GM12878 (cell line): ENCODE results near the gene GFM1. TPM values are rescaled to one million over a fixed set of nuclear protein-coding genes. Genes with fewer than 3 reads are reported as not detected.

Experiments
- ATAC-seq: fragments of 200-7000 bp; cut with Tn5 transposase; 3 replicates; pipeline ENCODE4 v1.9.1; 2020; ENCODE audit warnings: mild to moderate bottlenecking, moderate library complexity
- BruUV-seq: library from RNA; stranded (reverse); fragments of 400-500 nt; replicated peaks from 2 replicates; lab custom pipeline; 2021; lab: Mats Ljungman, UMichigan
- CTCF ChIA-PET: fragments of 300-600 bp; sonication (Branson Sonifier 250); formaldehyde crosslinking; extraction: SDS; loops from one replicate; lab custom pipeline; 2021; ENCODE audit warnings: inconsistent platforms; lab: Yijun Ruan, JAX
- POLR2A ChIA-PET: fragments of 350-600 bp; formaldehyde crosslinking; extraction: SDS; loops from one replicate; lab custom pipeline; 2021; ENCODE audit warnings: inconsistent platforms; lab: Charles Lee
- RAD21 ChIA-PET: fragments of 300-600 bp; sonication (Branson Sonifier 250); formaldehyde crosslinking; loops from one replicate; lab custom pipeline; 2023; ENCODE audit warnings: antibody characterized with exemption; ENCODE audit not compliant: unreplicated experiment; lab: Charles Lee
- SMC1A ChIA-PET: fragments of 300-600 bp; sonication (Branson Sonifier 250); formaldehyde crosslinking; loops from one replicate; lab custom pipeline; 2023; ENCODE audit not compliant: unreplicated experiment, uncharacterized antibody; lab: Charles Lee
- DNase-seq: peaks from one replicate; pipeline ENCODE4 v3.0.0-alpha.2; 2011; ENCODE audit warnings: low read depth, low spot score
- FAIRE-seq: peaks from 3 replicates; lab custom pipeline; 2011; peaks lifted over from hg19 to GRCh38; lab: Jason Lieb, UNC
- H2AFZ ChIP-seq: 2 replicates; pipeline ENCODE4 v1.6.0; 2011; ENCODE audit warnings: low read depth, low read length, control low read depth; ENCODE audit not compliant: control insufficient read depth
- H3K27ac ChIP-seq: 2 replicates; pipeline ENCODE4 v1.5.1; 2011; ENCODE audit warnings: control low read depth; ENCODE audit not compliant: control insufficient read depth, insufficient read depth
- H3K27me3 ChIP-seq, 2 experiments: replicated peaks in 1 of 2; 2 replicates each; pipeline versions ENCODE4 v1.6.0 to v1.6.1; 2011; ENCODE audit warnings: low read length in 1 of 2; ENCODE audit not compliant: control insufficient read depth in 2 of 2, insufficient read depth in 2 of 2
- H3K36me3 ChIP-seq, 2 experiments: 2 replicates each; pipeline ENCODE4 v1.5.1; 2011; ENCODE audit warnings: low read length in 1 of 2; ENCODE audit not compliant: control insufficient read depth in 2 of 2, insufficient read depth in 2 of 2
- H3K4me1 ChIP-seq: 2 replicates; pipeline ENCODE4 v1.6.1; 2011; ENCODE audit warnings: mild to moderate bottlenecking, low read length, moderate library complexity, mixed read lengths; ENCODE audit not compliant: control insufficient read depth, insufficient read depth
- H3K4me2 ChIP-seq: 2 replicates; pipeline ENCODE4 v1.6.0; 2011; ENCODE audit warnings: control low read depth; ENCODE audit not compliant: control insufficient read depth, insufficient read depth
- H3K4me3 ChIP-seq: fragments of 200-600 bp; sonication (generic); 2 replicates; pipeline ENCODE4 v1.5.1; 2016
- H3K79me2 ChIP-seq: 2 replicates; pipeline ENCODE4 v1.6.0; 2011; ENCODE audit warnings: low read length; ENCODE audit not compliant: control insufficient read depth, insufficient read depth
- H3K9ac ChIP-seq: 2 replicates; pipeline ENCODE4 v1.8.0; 2011; ENCODE audit warnings: low read length, control low read depth, mixed read lengths; ENCODE audit not compliant: control insufficient read depth, insufficient read depth
- H3K9me3 ChIP-seq: replicated peaks from 3 replicates; pipeline ENCODE4 v1.5.1; 2011; ENCODE audit warnings: mild to moderate bottlenecking, low read length; ENCODE audit not compliant: control insufficient read depth, insufficient read depth
- H4K20me1 ChIP-seq: 2 replicates; pipeline ENCODE4 v1.6.0; 2011; ENCODE audit not compliant: control insufficient read depth, insufficient read depth
- ASH2L ChIP-seq: fragments of 300-600, 200-600 bp; sonication (generic); IDR thresholded peaks from 2 replicates; pipeline ENCODE4 v1.6.1; 2017; ENCODE audit warnings: low read depth, mild to moderate bottlenecking, borderline replicate concordance
- BMI1 ChIP-seq: fragments of 450-650 bp; IDR thresholded peaks from 2 replicates; pipeline ENCODE4 v1.6.1; 2016; ENCODE audit warnings: mild to moderate bottlenecking, moderate library complexity, borderline replicate concordance
- CREM ChIP-seq: IDR thresholded peaks from 2 replicates; pipeline ENCODE4 v1.6.1; 2014; ENCODE audit warnings: antibody characterized with exemption, low read depth
- EGR1 ChIP-seq, 2 experiments: IDR thresholded peaks; 1 replicate in 1 of 2; 2 replicates in 1 of 2; pipeline ENCODE4 v1.6.1; 2011 to 2012; ENCODE audit warnings: low read depth in 2 of 2, low read length in 2 of 2, borderline replicate concordance in 1 of 2, mild to moderate bottlenecking in 1 of 2, moderate library complexity in 1 of 2
- FOXK2 ChIP-seq: fragments of 450-650 bp; IDR thresholded peaks from 2 replicates; pipeline ENCODE4 v1.6.1; 2017; ENCODE audit warnings: mild to moderate bottlenecking, moderate library complexity
- IRF3 ChIP-seq: fragments of 450-650 bp; IDR thresholded peaks from 2 replicates; pipeline ENCODE4 v1.6.1; 2014; ENCODE audit warnings: mild to moderate bottlenecking
- IRF5 ChIP-seq: fragments of 450-650 bp; IDR thresholded peaks from 2 replicates; pipeline ENCODE4 v1.6.1; 2017; ENCODE audit warnings: borderline replicate concordance
- MEF2A ChIP-seq: IDR thresholded peaks from 2 replicates; pipeline ENCODE4 v1.6.1; 2011; ENCODE audit warnings: low read depth, mild to moderate bottlenecking, low read length, moderate library complexity; ENCODE audit not compliant: insufficient read depth
- MYB ChIP-seq: fragments of 150-350 bp; IDR thresholded peaks from 2 replicates; pipeline ENCODE4 v1.6.1; 2014; ENCODE audit warnings: mild to moderate bottlenecking, low read depth, low read length, borderline replicate concordance
- RELA ChIP-seq: fragments of 450-650 bp; IDR thresholded peaks from 2 replicates; pipeline ENCODE4 v1.8.0; 2014; ENCODE audit warnings: borderline replicate concordance; ENCODE audit not compliant: partially characterized antibody
- SIN3A ChIP-seq: IDR thresholded peaks from 2 replicates; pipeline ENCODE4 v1.6.1; 2012; ENCODE audit warnings: low read depth, low read length, improper control_type of control experiment
- SKIL ChIP-seq: fragments of 450-650 bp; IDR thresholded peaks from 2 replicates; pipeline ENCODE4 v1.6.1; 2017; ENCODE audit warnings: mild to moderate bottlenecking, low read depth, inconsistent platforms; ENCODE audit not compliant: poor library complexity, severe bottlenecking
- WRNIP1 ChIP-seq: IDR thresholded peaks from 2 replicates; pipeline ENCODE4 v1.6.1; 2011; ENCODE audit warnings: low read depth, low read length, improper control_type of control experiment, borderline replicate concordance
- ZNF687 ChIP-seq: fragments of 450-650 bp; IDR thresholded peaks from 2 replicates; pipeline ENCODE4 v1.6.1; 2017; ENCODE audit warnings: mild to moderate bottlenecking, moderate library complexity
- WGBS: methylation state at CpG from one replicate; pipeline ENCODE4 v1.1.6; 2016; ENCODE audit warnings: low lambda C conversion rate; ENCODE audit not compliant: insufficient replicate concordance, insufficient coverage; ENCODE audit errors: missing lambda C conversion rate; 5-methylcytosine and 5-hydroxymethylcytosine counted together
- in situ Hi-C: fragments of 300-500 bp; cut with MboI; formaldehyde crosslinking; loops from 9 replicates; pipeline ENCODE4 v1.14.3; 2018; ENCODE audit warnings: mixed read lengths
- intact Hi-C: fragments of 100-400 bp; cut with micrococcal nuclease; formaldehyde crosslinking; loops from one replicate; pipeline ENCODE4 v1.14.2; 2022; ENCODE audit not compliant: unreplicated experiment
- polyA plus RNA-seq, 11 experiments: library from polyadenylated mRNA; depleted of rRNA in 4 of 11; unstranded in 6 of 11; stranded (reverse) in 5 of 11; fragments of >200 nt; fragmentation: Nextera tagmentation in 4 of 11; fragmentation: Illumina TruSeq in 1 of 11; extraction: Ambion mirVana in 4 of 11; extraction: Trizol in 1 of 11; gene quantifications; 1 replicate in 1 of 11; 2 replicates in 10 of 11; pipeline versions ENCODE4 v1.2.1 to v1.2.3, GENCODE V29; 2011 to 2016; ENCODE audit warnings: inconsistent platforms in 2 of 11, missing spikeins in 2 of 11, low read depth in 1 of 11
- total RNA-seq, 4 experiments: library from RNA; depleted of rRNA in 3 of 4; stranded (reverse); fragments of >200 nt in 3 of 4; fragmentation: Illumina TruSeq in 1 of 4; extraction: Trizol in 1 of 4; gene quantifications; 2 replicates each; pipeline versions ENCODE4 v1.2.1 to v1.2.3, GENCODE V29; 2013 to 2021

GFM1 gene
- total and polyA plus RNA-seq, 10 of the 15 experiments (the other 5 are each of a cell fraction or from before 2014, with no cell fraction given): 36.9 to 87.2 (median 57.3) TPM

GRCh38 chr3:158685159-158685558 is 40.8 kb downstream of the GFM1 start:
- TF ChIP-seq ASH2L: no peak
- TF ChIP-seq EGR1 (IDR thresholded peaks at IDR 0.05; ENCODE audit: borderline replicate concordance in 1 of 2, low read depth in 2 of 2, low read length in 2 of 2): no peak
- TF ChIP-seq SIN3A: no peak
- TF ChIP-seq WRNIP1: no peak
- no peak for TF ChIP-seq MEF2A
- TF ChIP-seq IRF5: no peak
- TF ChIP-seq CREM: no peak
- TF ChIP-seq SKIL: no peak
- no peak for TF ChIP-seq RELA
- no peak for TF ChIP-seq IRF3
- TF ChIP-seq BMI1: no peak
- TF ChIP-seq FOXK2: no peak
- no peak for TF ChIP-seq MYB
- no peak for TF ChIP-seq ZNF687
- 86% methylated on average over 2 of the region's 2 CpGs for WGBS
- no peak overlapping the region for H3K27ac ChIP-seq
- ChIA-PET SMC1A (no interaction called here), CTCF (interaction anchor here (1.5 kb wide), 1 partner anchor 26 kb away, joined by 4 read pairs; no protein-coding TSS in a partner anchor), POLR2A (no interaction called here), RAD21 (no interaction called here)
- no TSS peak for BruUV-seq
- no peak for DNase-seq
- H3K4me2 ChIP-seq: no peak overlapping the region
- H3K9ac ChIP-seq: no peak overlapping the region
- in situ Hi-C loops (no loop called here), intact Hi-C loops (no loop called here)
- no peaks in the 10 kb centered on the region for H3K79me2 ChIP-seq
- no peaks in the 10 kb centered on the region for H4K20me1 ChIP-seq
- H3K36me3 ChIP-seq: peaks cover 0 to 3% of the 10 kb centered on the region in 2 experiments; a peak in 1 of 4 replicates
- H3K9me3 ChIP-seq: no peaks in the 10 kb centered on the region
- no peaks in the 10 kb centered on the region for H3K27me3 ChIP-seq
- no peak for FAIRE-seq
- no peaks in the 10 kb centered on the region for H3K4me1 ChIP-seq
- no peak for ATAC-seq
- no peak overlapping the region for H3K4me3 ChIP-seq
- H2AFZ ChIP-seq: no peak overlapping the region
